Keratinocyte (primary cell): ENCODE results near the gene XIRP1. TPM values are rescaled to one million over a fixed set of nuclear protein-coding genes. Genes with fewer than 3 reads are reported as not detected.
"Not testable (repeated sequence)": the region's sequence is repeated elsewhere in the genome, so short reads cannot be mapped to it uniquely, and the experiment has no call there.

Experiments
- DNase-seq: peaks from one replicate; pipeline ENCODE4 v3.0.0-alpha.2; 2011; ENCODE audit warnings: low read depth, missing footprints, low spot score
- FAIRE-seq: peaks from 2 replicates; lab custom pipeline; 2011; peaks lifted over from hg19 to GRCh38; lab: Jason Lieb, UNC
- H2AFZ ChIP-seq: 2 replicates; pipeline ENCODE4 v1.6.0; 2012; ENCODE audit warnings: low read length, control low read depth, inconsistent platforms; ENCODE audit not compliant: control insufficient read depth
- H3K27ac ChIP-seq: 2 replicates; pipeline ENCODE4 v1.5.1; 2011; ENCODE audit warnings: low read length; ENCODE audit not compliant: control insufficient read depth, insufficient read depth
- H3K27me3 ChIP-seq: 3 replicates; pipeline ENCODE4 v1.6.0; 2011; ENCODE audit warnings: low read length; ENCODE audit not compliant: control insufficient read depth, insufficient read depth; ENCODE audit errors: extremely low read depth
- H3K36me3 ChIP-seq, 2 experiments: 2 replicates in 1 of 2; 3 replicates in 1 of 2; pipeline ENCODE4 v1.5.1; 2011; ENCODE audit warnings: low read length in 2 of 2, mild to moderate bottlenecking in 1 of 2; ENCODE audit not compliant: control insufficient read depth in 2 of 2, insufficient read depth in 2 of 2; ENCODE audit errors: extremely low read depth in 1 of 2
- H3K4me1 ChIP-seq: 3 replicates; pipeline ENCODE4 v1.5.1; 2011; ENCODE audit warnings: low read length; ENCODE audit not compliant: control insufficient read depth, insufficient read depth; ENCODE audit errors: extremely low read depth
- H3K4me2 ChIP-seq: 3 replicates; pipeline ENCODE4 v1.6.0; 2011; ENCODE audit warnings: low read depth, low read length; ENCODE audit not compliant: control insufficient read depth, insufficient read depth; ENCODE audit errors: extremely low read depth
- H3K4me3 ChIP-seq, 3 experiments: fragments of 200-600 bp in 1 of 3; sonication (generic) in 1 of 3; 2 replicates in 2 of 3; 3 replicates in 1 of 3; pipeline ENCODE4 v1.5.1; 2011 to 2016; ENCODE audit warnings: low read length in 3 of 3, mild to moderate bottlenecking in 3 of 3, control low read depth in 2 of 3, inconsistent platforms in 1 of 3, low read depth in 1 of 3, mixed read lengths in 1 of 3, mixed run types in 1 of 3, moderate library complexity in 1 of 3; ENCODE audit not compliant: control insufficient read depth in 2 of 3, insufficient read depth in 2 of 3; ENCODE audit errors: extremely low read depth in 1 of 3
- H3K79me2 ChIP-seq: 2 replicates; pipeline ENCODE4 v1.6.0; 2012; ENCODE audit warnings: low read length; ENCODE audit not compliant: control insufficient read depth, insufficient read depth
- H3K9ac ChIP-seq: 3 replicates; pipeline ENCODE4 v1.6.0; 2011; ENCODE audit warnings: low read length; ENCODE audit not compliant: control insufficient read depth, insufficient read depth; ENCODE audit errors: extremely low read depth
- H3K9me1 ChIP-seq: 3 replicates; pipeline ENCODE4 v1.6.0; 2011; ENCODE audit warnings: low read length; ENCODE audit not compliant: control insufficient read depth, insufficient read depth; ENCODE audit errors: extremely low read depth
- H3K9me3 ChIP-seq: 2 replicates; pipeline ENCODE4 v1.5.1; 2012; ENCODE audit warnings: low read depth, low read length; ENCODE audit not compliant: control insufficient read depth
- H4K20me1 ChIP-seq: 3 replicates; pipeline ENCODE4 v1.6.0; 2011; ENCODE audit warnings: low read length; ENCODE audit not compliant: control insufficient read depth, insufficient read depth; ENCODE audit errors: extremely low read depth
- CTCF ChIP-seq, 3 experiments: IDR thresholded peaks in 1 of 3; conservative IDR thresholded peaks in 1 of 3; optimal IDR thresholded peaks in 1 of 3; 2 replicates in 2 of 3; 3 replicates in 1 of 3; pipeline versions ENCODE3 to v1.5.1; 2011; ENCODE audit warnings: low read length in 3 of 3, mild to moderate bottlenecking in 3 of 3, moderate library complexity in 2 of 3, control low read depth in 1 of 3, inconsistent platforms in 1 of 3; ENCODE audit not compliant: insufficient read depth in 2 of 3; ENCODE audit errors: extremely low read depth in 1 of 3
- EZH2 ChIP-seq: IDR thresholded peaks from one replicate; pipeline ENCODE4 v1.6.1; 2012; ENCODE audit warnings: inconsistent platforms, mild to moderate bottlenecking, low read length, moderate library complexity
- dilution Hi-C: fragments of 300-500 bp; cut with MboI; formaldehyde crosslinking; loops from one replicate; pipeline ENCODE4 v1.7.0; 2020; ENCODE audit warnings: low sequenced_read_pairs; ENCODE audit not compliant: extremely low pct_ligation_motif_present
- polyA plus RNA-seq, 5 experiments: library from polyadenylated mRNA; depleted of rRNA in 3 of 5; stranded (reverse) in 3 of 5; stranded (forward) in 1 of 5; unstranded in 1 of 5; fragments of >200 nt; gene quantifications; 1 replicate in 1 of 5; 2 replicates in 3 of 5; 3 replicates in 1 of 5; pipeline versions ENCODE4 v1.2.1 to v1.2.3, GENCODE V29; 2011 to 2012; ENCODE audit warnings: missing spikeins in 2 of 5, low read depth in 1 of 5, low replicate concordance in 1 of 5

XIRP1 gene
- polyA plus RNA-seq, 1 donor (not counting 4 experiments of a cell fraction or from before 2014, with no cell fraction given) = not detected

- TF ChIP-seq EZH2 (no peak), CTCF (optimal IDR thresholded peaks at IDR 0.05 in 1 of 3, IDR thresholded peaks at IDR 0.05 in 1 of 3, conservative IDR thresholded peaks at IDR 0.05 in 1 of 3; ENCODE audit: extremely low read depth in 1 of 3, insufficient read depth in 2 of 3, low read length in 3 of 3) (no peak)
- H3K9ac ChIP-seq = no peak overlapping the region
- FAIRE-seq (no peak), DNase-seq (no peak)
- H3K9me1 ChIP-seq = no peaks in the 10 kb centered on the region
- peaks cover 5% of the 10 kb centered on the region for H3K4me1 ChIP-seq
- H3K27ac ChIP-seq = no peak overlapping the region
- H3K36me3 ChIP-seq = no peaks in the 10 kb centered on the region
- no peak overlapping the region for H2AFZ ChIP-seq
- no peaks in the 10 kb centered on the region for H3K27me3 ChIP-seq
- no peaks in the 10 kb centered on the region for H3K9me3 ChIP-seq
- no peak overlapping the region for H3K4me3 ChIP-seq
- dilution Hi-C loops = no loop called here
- no peaks in the 10 kb centered on the region for H4K20me1 ChIP-seq
- no peak overlapping the region for H3K4me2 ChIP-seq
- no peaks in the 10 kb centered on the region for H3K79me2 ChIP-seq
These were observed 20.5 kb downstream of the XIRP1 start for GRCh38 chr3:39171860-39172259.

- dilution Hi-C loops, H3K79me2 ChIP-seq, H4K20me1 ChIP-seq, H3K9me1 ChIP-seq, H3K4me2 ChIP-seq, H3K9ac ChIP-seq, H3K27ac ChIP-seq, DNase-seq, FAIRE-seq, H3K27me3 ChIP-seq, H2AFZ ChIP-seq, H3K36me3 ChIP-seq, H3K9me3 ChIP-seq, H3K4me3 ChIP-seq: not testable (repeated sequence)
- H3K4me1 ChIP-seq = peaks cover 15% of the 10 kb centered on the region
These were observed 21.5 kb downstream of the XIRP1 start for GRCh38 chr3:39170877-39171276.

- TF ChIP-seq CTCF (optimal IDR thresholded peaks at IDR 0.05 in 1 of 3, IDR thresholded peaks at IDR 0.05 in 1 of 3, conservative IDR thresholded peaks at IDR 0.05 in 1 of 3; ENCODE audit: extremely low read depth in 1 of 3, insufficient read depth in 2 of 3, low read length in 3 of 3) (no peak), EZH2 (no peak)
- H3K79me2 ChIP-seq = no peaks in the 10 kb centered on the region
- no peak overlapping the region for H3K9ac ChIP-seq
- no peaks in the 10 kb centered on the region for H3K9me1 ChIP-seq
- peaks cover 19% of the 10 kb centered on the region for H3K4me1 ChIP-seq
- H3K4me3 ChIP-seq = no peak overlapping the region
- H3K9me3 ChIP-seq = no peaks in the 10 kb centered on the region
- no peak for FAIRE-seq
- dilution Hi-C loops = no loop called here
- no peaks in the 10 kb centered on the region for H3K36me3 ChIP-seq
- no peaks in the 10 kb centered on the region for H4K20me1 ChIP-seq
- H3K27ac ChIP-seq = no peak overlapping the region
- no peaks in the 10 kb centered on the region for H3K27me3 ChIP-seq
- no peak overlapping the region for H2AFZ ChIP-seq
- H3K4me2 ChIP-seq = no peak overlapping the region
- DNase-seq = no peak
These were observed 21.9 kb downstream of the XIRP1 start for GRCh38 chr3:39170461-39170860.
